Chondrocyte (in vitro differentiated cells): ENCODE data around the gene RAB1B. TPM values are rescaled to one million over a fixed set of nuclear protein-coding genes. Genes with fewer than 3 reads are reported as not detected.
"Not testable (repeated sequence)": the region's sequence is repeated elsewhere in the genome, so short reads cannot be mapped to it uniquely, and the experiment has no call there.

Experiments used
- DNase-seq: peaks from one replicate; pipeline ENCODE4 v3.0.0; 2021; ENCODE audit warnings: mixed read lengths, low spot score
- H3K27ac Mint-ChIP-seq: one replicate; pipeline ENCODE4 v1.8.0; 2021; ENCODE audit warnings: mild to moderate bottlenecking, moderate library complexity, mixed read lengths; ENCODE audit not compliant: unreplicated experiment
- H3K27me3 Mint-ChIP-seq: 2 replicates; pipeline ENCODE4 v1.8.0; 2021; ENCODE audit warnings: low read depth, mixed read lengths
- H3K36me3 Mint-ChIP-seq: 2 replicates; pipeline ENCODE4 v1.8.0; 2021; ENCODE audit warnings: low read depth, mixed read lengths
- H3K4me1 Mint-ChIP-seq: 2 replicates; pipeline ENCODE4 v1.8.0; 2021; ENCODE audit warnings: low read depth, mild to moderate bottlenecking, mixed read lengths
- H3K4me3 Mint-ChIP-seq: one replicate; pipeline ENCODE4 v1.8.0; 2021; ENCODE audit warnings: mild to moderate bottlenecking, moderate library complexity, mixed read lengths; ENCODE audit not compliant: unreplicated experiment
- H3K9me3 Mint-ChIP-seq: 2 replicates; pipeline ENCODE4 v1.8.0; 2021; ENCODE audit warnings: low read depth, mixed read lengths
- total RNA-seq: library from RNA; stranded (reverse); gene quantifications from 3 replicates; pipeline ENCODE4 v1.2.1, GENCODE V29; 2021
- TF ChIP-seq, protein P1 (sequence below): fragments of 200-600 bp; sonication (generic); IDR thresholded peaks from 2 replicates; pipeline ENCODE4 v1.5.0; 2021; ENCODE audit warnings: antibody characterized with exemption, mild to moderate bottlenecking, moderate library complexity

Gene RAB1B
- total RNA-seq, 1 donor from 2014 or later, result 124 TPM

DNA sequence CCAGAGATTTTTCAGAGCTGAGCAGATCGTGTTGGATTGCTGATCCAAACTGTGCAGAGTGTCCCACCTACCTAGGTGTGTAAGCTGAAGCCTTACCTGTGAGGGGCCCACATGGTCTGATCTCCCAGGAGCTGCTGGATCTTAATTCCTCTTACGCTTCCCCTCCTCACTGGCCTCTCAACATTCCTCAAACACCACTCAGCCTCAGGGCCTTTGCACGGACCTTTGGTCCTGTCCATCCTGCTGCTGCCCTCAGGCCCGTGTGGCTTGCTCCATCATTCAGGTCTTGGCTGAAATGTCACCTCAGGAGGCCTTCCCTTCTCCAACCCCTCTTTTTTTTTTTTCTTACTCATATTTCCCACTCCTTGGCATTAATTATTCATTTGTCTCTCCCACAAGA lies 21.1 kb upstream of the RAB1B start:
- no peak for DNase-seq

DNA sequence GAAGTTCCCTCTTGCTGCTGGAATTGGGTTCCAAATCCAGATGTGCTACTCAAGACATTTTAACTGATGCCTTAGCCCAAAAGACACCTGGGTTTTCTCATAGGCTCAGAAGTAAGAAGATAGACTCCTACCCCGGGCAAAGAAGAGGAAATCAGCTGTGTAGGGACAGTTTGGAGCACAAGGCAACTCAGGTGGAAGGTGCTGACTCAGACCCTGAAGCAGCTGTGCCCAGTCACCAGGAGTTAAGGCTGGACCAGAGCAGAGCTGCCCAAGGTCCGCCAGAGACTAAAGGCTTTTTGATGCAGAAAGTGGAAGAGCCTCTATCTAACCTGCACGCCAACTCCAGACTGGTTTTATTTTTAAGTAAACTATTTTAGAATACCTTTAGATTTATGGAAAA lies 20.6 kb upstream of the RAB1B start:
- DNase-seq, result no peak
- no peaks in the 10 kb centered on the region for H3K27me3 Mint-ChIP-seq
- H3K4me1 Mint-ChIP-seq, result no peaks in the 10 kb centered on the region
- H3K27ac Mint-ChIP-seq, result no peak overlapping the region
- no peaks in the 10 kb centered on the region for H3K9me3 Mint-ChIP-seq
- H3K4me3 Mint-ChIP-seq, result no peak overlapping the region
- TF ChIP-seq, protein P1, sequence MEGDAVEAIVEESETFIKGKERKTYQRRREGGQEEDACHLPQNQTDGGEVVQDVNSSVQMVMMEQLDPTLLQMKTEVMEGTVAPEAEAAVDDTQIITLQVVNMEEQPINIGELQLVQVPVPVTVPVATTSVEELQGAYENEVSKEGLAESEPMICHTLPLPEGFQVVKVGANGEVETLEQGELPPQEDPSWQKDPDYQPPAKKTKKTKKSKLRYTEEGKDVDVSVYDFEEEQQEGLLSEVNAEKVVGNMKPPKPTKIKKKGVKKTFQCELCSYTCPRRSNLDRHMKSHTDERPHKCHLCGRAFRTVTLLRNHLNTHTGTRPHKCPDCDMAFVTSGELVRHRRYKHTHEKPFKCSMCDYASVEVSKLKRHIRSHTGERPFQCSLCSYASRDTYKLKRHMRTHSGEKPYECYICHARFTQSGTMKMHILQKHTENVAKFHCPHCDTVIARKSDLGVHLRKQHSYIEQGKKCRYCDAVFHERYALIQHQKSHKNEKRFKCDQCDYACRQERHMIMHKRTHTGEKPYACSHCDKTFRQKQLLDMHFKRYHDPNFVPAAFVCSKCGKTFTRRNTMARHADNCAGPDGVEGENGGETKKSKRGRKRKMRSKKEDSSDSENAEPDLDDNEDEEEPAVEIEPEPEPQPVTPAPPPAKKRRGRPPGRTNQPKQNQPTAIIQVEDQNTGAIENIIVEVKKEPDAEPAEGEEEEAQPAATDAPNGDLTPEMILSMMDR, result no peak
- H3K36me3 Mint-ChIP-seq, result peaks cover 24% of the 10 kb centered on the region

More for the DNA sequence above, 21.1 kb upstream of the RAB1B start:
- Mint-ChIP-seq H3K4me3 (no peak overlapping the region), H3K36me3 (peaks cover 26% of the 10 kb centered on the region), H3K27ac (peak overlapping the region; percentile 8), H3K9me3 (no peaks in the 10 kb centered on the region), H3K27me3 (no peaks in the 10 kb centered on the region), H3K4me1 (no peaks in the 10 kb centered on the region)
- TF ChIP-seq, protein P1, result no peak

DNA sequence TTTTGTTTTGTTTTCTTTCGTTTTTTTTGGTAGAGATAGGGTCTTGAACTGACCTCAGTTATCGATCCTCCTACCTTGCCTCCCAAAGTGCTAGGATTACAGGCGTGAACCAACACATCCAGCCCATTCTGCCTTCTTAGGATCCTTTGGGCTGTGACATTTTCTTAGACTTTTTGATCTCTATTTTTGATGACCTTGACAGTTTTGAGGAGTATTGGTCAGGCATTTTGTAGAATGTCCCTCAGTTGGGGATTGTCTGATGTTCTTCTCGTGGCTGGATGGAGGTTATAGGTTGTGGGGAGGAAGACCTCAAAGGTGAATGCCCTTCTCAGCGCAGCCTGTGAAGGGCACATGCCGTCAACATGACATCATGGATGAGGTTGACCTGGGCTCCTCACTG lies 19.5 kb upstream of the RAB1B start:
- Mint-ChIP-seq H3K27ac (no peak overlapping the region), H3K27me3 (no peaks in the 10 kb centered on the region), H3K4me1 (no peaks in the 10 kb centered on the region), H3K9me3 (no peaks in the 10 kb centered on the region), H3K4me3 (no peak overlapping the region), H3K36me3 (peaks cover 24% of the 10 kb centered on the region)
- DNase-seq, result no peak
- TF ChIP-seq, protein P1, result no peak

DNA sequence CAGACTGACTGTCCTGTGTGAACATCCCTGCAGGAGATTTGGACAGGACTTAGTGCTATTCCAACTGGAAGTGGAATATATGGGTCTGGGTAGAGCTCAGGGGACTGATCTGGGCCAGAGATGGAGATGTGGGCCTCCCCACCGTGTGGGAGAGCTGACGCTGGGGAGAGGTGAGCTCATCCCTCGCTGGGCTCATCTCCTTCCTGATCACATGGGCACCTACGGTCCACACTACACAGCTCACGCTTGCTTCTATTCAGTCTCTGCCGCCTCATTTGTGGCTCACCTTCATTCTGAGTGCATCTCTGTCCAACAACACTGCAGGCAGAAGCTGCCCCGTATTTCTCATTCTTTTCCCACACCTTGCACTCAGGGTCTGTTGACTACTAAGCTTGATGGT lies 16.6 kb upstream of the RAB1B start:
- H3K27ac Mint-ChIP-seq, result no peak overlapping the region
- no peak overlapping the region for H3K4me3 Mint-ChIP-seq
- peaks cover 3% of the 10 kb centered on the region for H3K4me1 Mint-ChIP-seq
- H3K36me3 Mint-ChIP-seq, result peaks cover 19% of the 10 kb centered on the region
- DNase-seq, result no peak
- H3K27me3 Mint-ChIP-seq, result no peaks in the 10 kb centered on the region
- H3K9me3 Mint-ChIP-seq, result no peaks in the 10 kb centered on the region
- TF ChIP-seq, protein P1, result no peak

DNA sequence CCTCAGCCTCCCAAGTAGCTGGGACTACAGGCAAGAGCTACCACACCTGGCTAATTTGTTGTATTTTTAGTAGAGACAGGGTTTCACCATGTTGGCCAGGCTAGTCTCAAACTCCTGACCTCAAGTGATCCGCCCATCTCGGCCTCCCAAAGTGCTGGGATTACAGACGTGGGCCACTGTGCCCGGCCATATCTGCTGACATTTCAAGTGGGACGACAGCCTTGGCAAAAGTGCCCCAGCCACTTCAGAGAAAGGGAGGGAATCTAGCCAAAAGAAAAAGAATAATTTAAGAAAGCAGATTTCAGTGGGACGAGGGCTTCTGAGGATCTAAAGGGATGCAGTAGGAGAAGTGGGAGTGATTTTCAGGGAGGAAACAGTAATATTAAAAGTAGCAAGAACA lies 15.4 kb upstream of the RAB1B start:
- H3K27ac Mint-ChIP-seq, DNase-seq, H3K4me1 Mint-ChIP-seq, H3K27me3 Mint-ChIP-seq, H3K9me3 Mint-ChIP-seq, H3K4me3 Mint-ChIP-seq: not testable (repeated sequence)
- peaks cover 18% of the 10 kb centered on the region for H3K36me3 Mint-ChIP-seq

DNA sequence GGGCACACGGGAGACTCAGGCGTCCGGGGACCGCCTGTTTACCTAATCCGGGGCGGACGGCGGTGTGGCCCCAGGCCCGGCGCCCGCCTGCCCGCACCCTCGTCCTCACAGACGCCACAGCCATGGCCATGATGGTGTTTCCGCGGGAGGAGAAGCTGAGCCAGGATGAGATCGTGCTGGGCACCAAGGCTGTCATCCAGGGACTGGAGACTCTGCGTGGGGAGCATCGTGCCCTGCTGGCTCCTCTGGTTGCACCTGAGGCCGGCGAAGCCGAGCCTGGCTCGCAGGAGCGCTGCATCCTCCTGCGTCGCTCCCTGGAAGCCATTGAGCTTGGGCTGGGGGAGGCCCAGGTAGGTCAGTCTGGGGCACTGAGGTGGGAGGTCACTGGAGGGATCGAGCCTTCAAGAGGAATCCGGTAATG lies 10.0 kb upstream of the RAB1B start:
- Mint-ChIP-seq H3K4me1 (peaks cover 22% of the 10 kb centered on the region), H3K27me3 (no peaks in the 10 kb centered on the region), H3K27ac (peak overlapping the region; percentile 22), H3K36me3 (peaks cover 10% of the 10 kb centered on the region), H3K4me3 (peak overlapping the region; percentile 81), H3K9me3 (no peaks in the 10 kb centered on the region)
- TF ChIP-seq, protein P1, result peak; percentile 15
- no peak for DNase-seq
